Loucy (cell line): ENCODE results near the gene GCLM.

Source experiments
- H2AFZ ChIP-seq: fragments of 200-600 bp; sonication (generic); 2 replicates; pipeline ENCODE4 v1.6.0; 2016; ENCODE audit warnings: antibody characterized with exemption, mild to moderate bottlenecking, low read length, moderate library complexity
- H3F3A ChIP-seq: fragments of 200-600 bp; 2 replicates; pipeline ENCODE4 v1.6.0; 2016; ENCODE audit warnings: antibody characterized with exemption, low read depth, mild to moderate bottlenecking
- H3K27me3 ChIP-seq: fragments of 200-600 bp; sonication (generic); 2 replicates; pipeline ENCODE4 v1.6.1; 2014; ENCODE audit warnings: low read length, mild to moderate bottlenecking; ENCODE audit not compliant: insufficient read depth, poor library complexity, severe bottlenecking
- H3K36me3 ChIP-seq: fragments of 200-600 bp; sonication (generic); 2 replicates; pipeline ENCODE4 v1.6.1; 2016; ENCODE audit warnings: low read length; ENCODE audit not compliant: insufficient read depth
- H3K4me1 ChIP-seq: fragments of 200-600 bp; sonication (generic); 2 replicates; pipeline ENCODE4 v1.5.1; 2014; ENCODE audit warnings: low read length, mild to moderate bottlenecking; ENCODE audit not compliant: insufficient read depth, poor library complexity, severe bottlenecking
- H3K4me2 ChIP-seq: fragments of 200-600 bp; sonication (generic); 2 replicates; pipeline ENCODE4 v1.6.0; 2014; ENCODE audit warnings: antibody characterized with exemption, low read length, low read depth, mild to moderate bottlenecking; ENCODE audit not compliant: poor library complexity, severe bottlenecking
- H3K4me3 ChIP-seq: fragments of 200-600 bp; sonication (generic); 2 replicates; pipeline ENCODE4 v1.5.1; 2014; ENCODE audit warnings: low read length, mild to moderate bottlenecking, mixed read lengths; ENCODE audit not compliant: poor library complexity, severe bottlenecking
- H3K79me2 ChIP-seq: fragments of 200-600 bp; sonication (generic); 2 replicates; pipeline ENCODE4 v1.6.1; 2014; ENCODE audit warnings: low read length; ENCODE audit not compliant: insufficient read depth
- H3K9ac ChIP-seq: fragments of 200-600 bp; sonication (generic); 2 replicates; pipeline ENCODE4 v1.6.0; 2014; ENCODE audit warnings: mild to moderate bottlenecking, low read depth, low read length, moderate library complexity; ENCODE audit not compliant: poor library complexity, severe bottlenecking
- H3K9me2 ChIP-seq: fragments of 200-600 bp; sonication (generic); replicated peaks from 2 replicates; pipeline ENCODE4 v1.6.1; 2016; ENCODE audit warnings: low read depth, low read length, mixed read lengths
- H3K9me3 ChIP-seq: fragments of 200-600 bp; sonication (generic); 2 replicates; pipeline ENCODE4 v1.6.1; 2014; ENCODE audit warnings: mild to moderate bottlenecking, antibody characterized with exemption, low read length, low read depth; ENCODE audit not compliant: insufficient read depth
- H4K20me1 ChIP-seq: fragments of 200-600 bp; sonication (generic); 2 replicates; pipeline ENCODE4 v1.6.0; 2014; ENCODE audit warnings: antibody characterized with exemption, low read length, mild to moderate bottlenecking; ENCODE audit not compliant: insufficient read depth, poor library complexity, severe bottlenecking
- EZH2phosphoT487 ChIP-seq: fragments of 200-600 bp; IDR thresholded peaks from 2 replicates; pipeline ENCODE4 v1.6.1; 2018; ENCODE audit warnings: antibody characterized with exemption, mild to moderate bottlenecking, moderate library complexity, borderline replicate concordance

Gene GCLM

DNA sequence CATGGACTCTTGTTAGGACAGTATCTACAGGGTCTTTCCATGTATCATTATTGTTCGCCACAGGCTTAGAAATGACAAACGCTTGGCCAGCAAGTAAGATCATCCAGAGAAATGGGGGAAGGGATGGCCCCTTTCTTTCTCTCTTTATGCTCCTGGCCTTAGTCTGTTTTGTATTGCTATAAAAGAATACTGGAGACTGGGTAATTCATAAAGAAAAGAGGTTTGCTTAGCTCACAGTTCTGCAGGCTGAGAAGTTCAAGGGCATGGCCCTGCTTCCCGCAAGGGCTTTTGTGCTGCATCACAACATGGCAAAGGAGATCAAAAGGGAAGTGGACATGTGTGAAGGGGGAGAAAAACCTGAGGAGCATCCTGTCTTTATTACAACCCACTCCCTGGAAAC, 71.3 kb downstream of the GCLM start:
- TF ChIP-seq EZH2phosphoT487, result no peak
- H4K20me1 ChIP-seq, result no peaks in the 10 kb centered on the region
- H3K4me3 ChIP-seq, result no peak overlapping the region
- H3K9me3 ChIP-seq, result no peaks in the 10 kb centered on the region
- no peaks in the 10 kb centered on the region for H3F3A ChIP-seq
- H3K27me3 ChIP-seq, result no peaks in the 10 kb centered on the region
- H3K9me2 ChIP-seq, result no peaks in the 10 kb centered on the region
- no peak overlapping the region for H3K9ac ChIP-seq
- H2AFZ ChIP-seq, result no peak overlapping the region
- no peaks in the 10 kb centered on the region for H3K36me3 ChIP-seq
- H3K4me2 ChIP-seq, result no peak overlapping the region
- H3K4me1 ChIP-seq, result no peaks in the 10 kb centered on the region
- no peaks in the 10 kb centered on the region for H3K79me2 ChIP-seq
